GM12801 (cell line): ENCODE results near the gene MAGI2.

ENCODE experiments used
- CTCF ChIP-seq: IDR thresholded peaks from one replicate; pipeline ENCODE4 v1.5.1; 2011; ENCODE audit warnings: control low read depth; ENCODE audit not compliant: insufficient read length; ENCODE audit errors: extremely low read depth

Gene MAGI2

GRCh38 chr7:78842068-78842467, 611.4 kb downstream of the MAGI2 start:
- no peak for TF ChIP-seq CTCF

- TF ChIP-seq CTCF = no peak
These were observed 617.6 kb downstream of the MAGI2 start for GRCh38 chr7:78835897-78836296.

GRCh38 chr7:78828317-78828716, 625.1 kb downstream of the MAGI2 start:
- no peak for TF ChIP-seq CTCF

- TF ChIP-seq CTCF = no peak
These were observed 649.9 kb downstream of the MAGI2 start for GRCh38 chr7:78803501-78804127.

GRCh38 chr7:78794101-78794500, 659.4 kb downstream of the MAGI2 start:
- no peak for TF ChIP-seq CTCF

- no peak for TF ChIP-seq CTCF
These were observed 660.8 kb downstream of the MAGI2 start for GRCh38 chr7:78792624-78793023.

GRCh38 chr7:78792006-78792405, 661.5 kb downstream of the MAGI2 start:
- no peak for TF ChIP-seq CTCF
